Heart left ventricle (tissue), 13 donors: ENCODE measurements around the gene OR6K2.

Experiments
- CTCF ChIP-seq, 12 donors: fragments of 200-600 bp; sonication (generic) in 4 of 12; IDR thresholded peaks; one replicate each; pipeline versions ENCODE4 v1.5.0 to v1.8.0; 2018 to 2022; ENCODE audit warnings: antibody characterized with exemption in 12 of 12, mild to moderate bottlenecking in 5 of 12
- POLR2A ChIP-seq, 2 donors: fragments of 450-650 bp; IDR thresholded peaks; one replicate each; pipeline ENCODE4 v1.6.1; 2017; ENCODE audit warnings: antibody characterized with exemption in 2 of 2, mild to moderate bottlenecking in 2 of 2, moderate library complexity in 2 of 2
- donor health status: ischemic (EF 13 %, LVEDD 7.1; RV severe dilation, severe dysfunction).
- donor health status: DM: no; HTN: yes; CAD: no.
- donor health status: DM: no; HTN: no; CAD: no.
- donor health status: ischemic (EF 25% LVEDD 6.9; RV normal size, moderate dysfunction).
- donor health status: ischemic (EF 25% LVEDD 5.7; RV mildly dilated, moderate dysfunction).
- donor health status: ischemic (EF 35%, LVEDD 5.7; RV mildly dilated, moderate dysfunction).
- donor health status: nonischemic (EF 11% LVEDD 7.7; RV severe dilation, severe dysfunction).
- donor health status: DM: yes; HTN: yes; CAD: no.
- donor health status: PGD.
- donor health status: ischemic (EF 29% LVEDD 5.4; RV normal size, mild dysfunction).
- donor health status: nonischemic (EF 23%, LVEDD 6.1; RV moderate dilation, normal function).

GRCh38 chr1:158689875-158690274 is 10.6 kb downstream of the OR6K2 start:
- TF ChIP-seq POLR2A (IDR thresholded peaks at IDR 0.05) = no peak
- TF ChIP-seq CTCF (IDR thresholded peaks at IDR 0.05) = no peak
